Measurements from ENCODE around the gene MYLK. TPM values are rescaled to one million over a fixed set of nuclear protein-coding genes. Genes with fewer than 3 reads are reported as not detected.

Gene MYLK
- total and polyA plus RNA-seq, 10 of the 15 experiments (the other 5 are each of a cell fraction or from before 2014, with no cell fraction given) = 0.04 to 1.6 (median 0.42) TPM; not detected in 1

GRCh38 chr3:123779655-123780231, 104.4 kb downstream of the MYLK start (continued):
- TF ChIP-seq MEF2B (IDR thresholded peaks at IDR 0.05; ENCODE audit: partially characterized antibody, poor library complexity, severe bottlenecking) (no peak), ZBTB11 (CRISPR knock-in tag; IDR thresholded peaks at IDR 0.05) (no peak), USF1 (IDR thresholded peaks at IDR 0.05; ENCODE audit: borderline replicate concordance, extremely low read length, insufficient read depth, low read depth, low read length) (no peak), GABPA (IDR thresholded peaks at IDR 0.05; ENCODE audit: low read depth) (no peak), JUNB (IDR thresholded peaks at IDR 0.05) (no peak), MEF2A (IDR thresholded peaks at IDR 0.05; ENCODE audit: insufficient read depth, low read depth, low read length) (no peak)

GRCh38 chr3:123778991-123779622, 105.0 kb downstream of the MYLK start:
- no peak for TF ChIP-seq STAT1 (conservative IDR thresholded peaks at IDR 0.05)
- TF ChIP-seq HSF1 (IDR thresholded peaks at IDR 0.05; ENCODE audit: low read depth, low read length) = no peak
- no peak for TF ChIP-seq MXI1 (IDR thresholded peaks at IDR 0.05; ENCODE audit: low read depth, low read length)
- TF ChIP-seq WRNIP1 (IDR thresholded peaks at IDR 0.05; ENCODE audit: borderline replicate concordance, low read depth, low read length) = no peak
- no peak for TF ChIP-seq TCF7 (IDR thresholded peaks at IDR 0.05; ENCODE audit: borderline replicate concordance)
- TF ChIP-seq RFX5 (IDR thresholded peaks at IDR 0.05; ENCODE audit: low read depth, low read length) = no peak
- TF ChIP-seq SPI1 (IDR thresholded peaks at IDR 0.05; ENCODE audit: borderline replicate concordance, insufficient read depth, low read depth, low read length) = no peak
- no peak for TF ChIP-seq DPF2 (IDR thresholded peaks at IDR 0.05)
- no peak for TF ChIP-seq TCF3 (IDR thresholded peaks at IDR 0.05; ENCODE audit: borderline replicate concordance, insufficient read depth, low read depth, low read length)
- H3K4me3 ChIP-seq = no peak overlapping the region
- no peak overlapping the region for H3K4me2 ChIP-seq (ENCODE audit: control insufficient read depth, insufficient read depth)
- no peaks in the 10 kb centered on the region for H3K36me3 ChIP-seq (ENCODE audit: control insufficient read depth in 2 of 2, insufficient read depth in 2 of 2, low read length in 1 of 2)
- DNase-seq (ENCODE audit: low read depth, low spot score) (no peak), ATAC-seq (no peak), FAIRE-seq (no peak)
- no peak overlapping the region for H3K27ac ChIP-seq (ENCODE audit: control insufficient read depth, insufficient read depth)
- no peaks in the 10 kb centered on the region for H4K20me1 ChIP-seq (ENCODE audit: control insufficient read depth, insufficient read depth)
- RAD21 ChIA-PET (ENCODE audit: unreplicated experiment) = no interaction called here
- no peaks in the 10 kb centered on the region for H3K9me3 ChIP-seq (replicated peaks; ENCODE audit: control insufficient read depth, insufficient read depth, low read length)
- no peaks in the 10 kb centered on the region; a peak in 1 of 4 replicates for H3K27me3 ChIP-seq (replicated peaks in 1 of 2; ENCODE audit: control insufficient read depth in 2 of 2, insufficient read depth in 2 of 2, low read length in 1 of 2)
- no peaks in the 10 kb centered on the region for H3K4me1 ChIP-seq (ENCODE audit: control insufficient read depth, insufficient read depth, low read length)
- POLR2A ChIA-PET = no interaction called here
- no peak overlapping the region for H2AFZ ChIP-seq (ENCODE audit: control insufficient read depth, low read depth, low read length)
- in situ Hi-C loops (cut with MboI) = no loop called here
- no peak overlapping the region for H3K9ac ChIP-seq (ENCODE audit: control insufficient read depth, insufficient read depth, low read length)
- BruUV-seq (replicated peaks) = no TSS peak
- SMC1A ChIA-PET (ENCODE audit: uncharacterized antibody, unreplicated experiment) = no interaction called here
- CTCF ChIA-PET = interaction anchor here (0.8 kb wide), 1 partner anchor 19 kb away, joined by 3 read pairs; no protein-coding TSS in a partner anchor
- 41% methylated on average over 8 of the region's 8 CpGs for WGBS (ENCODE audit: insufficient coverage, insufficient replicate concordance, low lambda C conversion rate, missing lambda C conversion rate)
- no peaks in the 10 kb centered on the region for H3K79me2 ChIP-seq (ENCODE audit: control insufficient read depth, insufficient read depth, low read length)
- intact Hi-C loops (cut with micrococcal nuclease; ENCODE audit: unreplicated experiment) = no loop called here
